Right renal pelvis (tissue), 4 donors: ENCODE measurements around the gene ALDH18A1. TPM values are rescaled to one million over a fixed set of nuclear protein-coding genes. Genes with fewer than 3 reads are reported as not detected.

Source experiments
- DNase-seq, 4 donors: peaks; one replicate each; pipeline ENCODE4 v3.0.0-alpha.2; 2013; ENCODE audit warnings: low read depth in 4 of 4, low spot score in 3 of 4, missing footprints in 1 of 4
- polyA plus RNA-seq, 4 donors: library from polyadenylated mRNA; unstranded; fragments of 120-200 nt; gene quantifications; one replicate each; pipeline ENCODE4 v1.2.1, GENCODE V29; 2013; ENCODE audit not compliant: insufficient read length in 4 of 4

Gene ALDH18A1
- polyA plus RNA-seq, 4 donors: 73.0 to 81.6 (median 79.0) TPM

- DNase-seq: peak in 1 of 4 donors; percentile 31
These were observed 96.0 kb downstream of the ALDH18A1 start for GRCh38 chr10:95560278-95561176.

DNA sequence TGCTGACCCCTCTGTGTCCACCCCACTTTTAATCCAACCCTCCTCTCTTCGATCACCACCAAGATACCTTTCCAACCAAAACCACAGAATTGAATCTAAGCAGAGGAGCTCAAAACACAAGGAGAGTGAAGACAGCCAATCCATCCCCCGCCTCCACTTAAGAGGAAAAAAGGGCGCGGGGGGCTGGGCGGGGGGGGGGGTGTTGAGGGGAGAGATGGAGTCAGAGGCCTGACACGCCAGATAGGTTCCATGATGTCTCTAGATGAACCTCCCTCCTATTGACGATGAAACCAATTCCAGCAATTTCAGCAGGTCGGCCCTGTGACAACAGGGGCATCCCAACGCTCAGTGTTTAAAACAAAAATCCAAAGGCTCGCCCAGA lies 96.6 kb downstream of the ALDH18A1 start:
- DNase-seq: no peak

DNA sequence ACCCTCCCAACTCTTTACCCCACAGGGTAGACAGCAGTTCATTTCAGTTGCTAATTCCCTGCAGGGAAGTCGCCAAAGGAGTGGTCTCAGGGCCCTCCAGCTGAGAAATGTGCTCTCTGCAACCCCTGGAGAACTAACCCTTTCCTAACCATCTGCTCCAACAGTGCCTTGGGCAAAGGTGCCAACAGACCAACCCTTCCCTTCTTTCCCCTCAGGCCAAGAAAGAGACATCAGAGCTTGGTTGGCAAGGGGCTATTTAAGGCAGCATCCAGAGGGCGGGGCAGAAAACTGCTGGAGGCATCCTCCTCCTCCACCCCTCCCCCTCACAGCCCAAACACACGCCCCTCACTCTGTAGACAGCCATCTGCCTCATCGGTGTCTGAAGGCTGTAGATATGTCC lies 97.0 kb downstream of the ALDH18A1 start:
- no peak for DNase-seq

- no peak for DNase-seq
These were observed 97.8 kb downstream of the ALDH18A1 start for GRCh38 chr10:95558593-95559320.

DNA sequence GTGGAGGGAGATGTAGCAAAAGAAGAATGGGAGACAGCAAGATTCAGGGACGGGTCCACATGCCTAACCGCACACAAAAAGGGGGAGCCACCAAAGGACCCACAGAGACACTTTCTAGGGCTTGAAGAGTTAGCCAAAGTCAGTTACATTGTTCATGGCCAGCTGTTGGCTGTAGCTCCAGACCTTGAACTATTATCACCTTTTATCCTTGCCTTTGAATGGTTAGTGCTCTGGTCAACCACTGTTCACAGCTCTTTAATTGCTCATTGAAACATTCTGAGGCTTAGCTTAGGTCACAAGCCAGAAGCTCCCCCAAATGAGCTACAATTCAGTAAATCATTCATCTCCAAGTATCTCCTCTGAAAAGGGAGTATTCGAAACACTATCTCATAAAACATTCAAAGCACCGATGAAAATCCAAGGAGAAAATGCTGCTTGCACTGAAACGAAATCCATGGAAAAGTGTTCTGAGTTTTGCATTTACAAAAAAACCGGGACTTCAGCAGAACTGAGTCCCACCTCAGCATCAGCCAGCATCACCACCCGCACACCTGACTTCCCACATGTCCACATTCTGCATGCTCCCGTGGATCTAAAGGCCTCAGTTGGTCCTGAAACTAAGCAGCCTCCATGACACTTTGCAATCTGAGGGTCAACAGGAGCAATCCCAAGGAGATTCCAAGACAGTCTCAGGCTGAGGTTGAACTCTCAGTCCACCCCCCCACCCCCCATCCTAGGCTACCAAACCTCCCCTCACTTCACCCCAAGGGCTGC lies 99.3 kb downstream of the ALDH18A1 start:
- DNase-seq: no peak

Other genes starting within 250 kb of the ALDH18A1 start
- 10 to 100 TPM; 26.6 to 32.2 (median 30.3) TPM for gene SORBS1, start 95.3 kb downstream of the ALDH18A1 start, polyA plus RNA-seq
- 10 to 100 TPM; 76.5 to 86.1 (median 80.7) TPM for gene TCTN3, start 37.2 kb upstream of the ALDH18A1 start, polyA plus RNA-seq
- 10 to 100 TPM; 19.8 to 30.8 (median 22.4) TPM for gene ENTPD1, start 99.5 kb upstream of the ALDH18A1 start, polyA plus RNA-seq